ENCODE data around the gene ZEB1.
"Not testable (repeated sequence)": the region's sequence is repeated elsewhere in the genome, so short reads cannot be mapped to it uniquely, and the experiment has no call there.

DNA sequence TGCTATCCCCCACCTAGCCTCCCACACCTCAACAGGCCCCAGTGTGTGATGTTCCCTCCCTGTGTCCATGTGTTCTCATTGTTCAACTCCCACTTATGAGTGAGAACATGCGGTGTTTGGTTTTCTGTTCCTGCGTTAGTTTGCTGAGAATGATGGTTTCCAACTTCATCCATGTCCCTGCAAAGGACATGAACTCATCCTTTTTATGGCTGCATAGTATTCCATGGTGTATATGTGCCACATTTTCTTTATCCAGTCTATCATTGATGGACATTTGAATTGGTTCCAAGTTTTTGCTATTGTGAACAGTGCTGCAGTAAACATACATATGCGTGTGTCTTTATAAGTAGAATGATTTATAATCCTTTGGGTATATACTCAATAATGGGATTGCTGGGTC is 86.8 kb downstream of the ZEB1 start:
- TF ChIP-seq, protein P1, sequence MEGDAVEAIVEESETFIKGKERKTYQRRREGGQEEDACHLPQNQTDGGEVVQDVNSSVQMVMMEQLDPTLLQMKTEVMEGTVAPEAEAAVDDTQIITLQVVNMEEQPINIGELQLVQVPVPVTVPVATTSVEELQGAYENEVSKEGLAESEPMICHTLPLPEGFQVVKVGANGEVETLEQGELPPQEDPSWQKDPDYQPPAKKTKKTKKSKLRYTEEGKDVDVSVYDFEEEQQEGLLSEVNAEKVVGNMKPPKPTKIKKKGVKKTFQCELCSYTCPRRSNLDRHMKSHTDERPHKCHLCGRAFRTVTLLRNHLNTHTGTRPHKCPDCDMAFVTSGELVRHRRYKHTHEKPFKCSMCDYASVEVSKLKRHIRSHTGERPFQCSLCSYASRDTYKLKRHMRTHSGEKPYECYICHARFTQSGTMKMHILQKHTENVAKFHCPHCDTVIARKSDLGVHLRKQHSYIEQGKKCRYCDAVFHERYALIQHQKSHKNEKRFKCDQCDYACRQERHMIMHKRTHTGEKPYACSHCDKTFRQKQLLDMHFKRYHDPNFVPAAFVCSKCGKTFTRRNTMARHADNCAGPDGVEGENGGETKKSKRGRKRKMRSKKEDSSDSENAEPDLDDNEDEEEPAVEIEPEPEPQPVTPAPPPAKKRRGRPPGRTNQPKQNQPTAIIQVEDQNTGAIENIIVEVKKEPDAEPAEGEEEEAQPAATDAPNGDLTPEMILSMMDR (IDR thresholded peaks at IDR 0.05; ENCODE audit: low read length) = not testable (repeated sequence)
- TF ChIP-seq EZH2 (optimal IDR thresholded peaks at IDR 0.05; ENCODE audit: low read depth, low read length) = not testable (repeated sequence)
